Thyroid gland (tissue), 4 donors: Measurements from ENCODE around the gene FSTL3.

Experiments used
- POLR2A ChIP-seq, 2 donors: fragments of 450-650 bp; IDR thresholded peaks; one replicate each; pipeline ENCODE4 v1.6.1; 2017; ENCODE audit warnings: antibody characterized with exemption in 2 of 2, mild to moderate bottlenecking in 2 of 2, moderate library complexity in 1 of 2
- TF ChIP-seq, protein P1 (sequence below), 6 experiments: fragments of 200-600 bp in 3 of 6; fragments of 450-650 bp in 3 of 6; sonication (generic) in 3 of 6; IDR thresholded peaks; one replicate each; pipeline ENCODE4 v1.5.1; 2016 to 2019; ENCODE audit warnings: antibody characterized with exemption in 6 of 6, mild to moderate bottlenecking in 2 of 6, inconsistent platforms in 1 of 6, moderate library complexity in 1 of 6

DNA sequence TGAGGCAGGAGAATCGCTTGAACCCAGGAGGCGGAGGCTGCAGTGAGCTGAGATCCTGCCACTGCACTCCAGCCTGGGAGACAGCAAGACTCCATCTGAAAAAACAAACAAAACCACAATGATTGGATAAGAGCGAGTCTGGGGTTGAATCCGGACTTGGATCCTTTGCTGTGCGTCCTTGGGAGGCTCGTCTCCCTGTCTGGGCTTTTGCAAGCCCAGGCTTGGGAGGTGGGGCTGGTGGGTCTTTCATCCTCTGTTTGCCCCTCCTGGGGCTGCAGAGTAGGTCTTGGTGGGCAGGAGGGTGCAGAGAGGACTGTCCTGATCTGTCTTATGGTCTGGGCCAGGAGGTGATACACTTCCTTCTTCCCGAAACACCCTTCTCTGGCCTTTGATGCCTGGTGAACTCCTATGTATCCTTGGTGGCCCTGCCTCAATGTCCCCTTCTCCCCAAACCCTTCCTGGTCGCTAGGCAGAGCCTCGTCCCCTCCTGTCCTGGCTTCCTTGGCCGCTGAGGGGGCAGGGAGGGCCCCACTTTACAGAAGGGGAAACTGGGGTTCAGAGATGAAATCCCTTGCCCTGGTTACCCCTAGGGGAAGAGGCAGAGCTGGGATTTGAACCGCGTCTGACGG is 49.4 kb downstream of the FSTL3 start:
- no peak for TF ChIP-seq POLR2A (IDR thresholded peaks at IDR 0.05)
- TF ChIP-seq, protein P1, sequence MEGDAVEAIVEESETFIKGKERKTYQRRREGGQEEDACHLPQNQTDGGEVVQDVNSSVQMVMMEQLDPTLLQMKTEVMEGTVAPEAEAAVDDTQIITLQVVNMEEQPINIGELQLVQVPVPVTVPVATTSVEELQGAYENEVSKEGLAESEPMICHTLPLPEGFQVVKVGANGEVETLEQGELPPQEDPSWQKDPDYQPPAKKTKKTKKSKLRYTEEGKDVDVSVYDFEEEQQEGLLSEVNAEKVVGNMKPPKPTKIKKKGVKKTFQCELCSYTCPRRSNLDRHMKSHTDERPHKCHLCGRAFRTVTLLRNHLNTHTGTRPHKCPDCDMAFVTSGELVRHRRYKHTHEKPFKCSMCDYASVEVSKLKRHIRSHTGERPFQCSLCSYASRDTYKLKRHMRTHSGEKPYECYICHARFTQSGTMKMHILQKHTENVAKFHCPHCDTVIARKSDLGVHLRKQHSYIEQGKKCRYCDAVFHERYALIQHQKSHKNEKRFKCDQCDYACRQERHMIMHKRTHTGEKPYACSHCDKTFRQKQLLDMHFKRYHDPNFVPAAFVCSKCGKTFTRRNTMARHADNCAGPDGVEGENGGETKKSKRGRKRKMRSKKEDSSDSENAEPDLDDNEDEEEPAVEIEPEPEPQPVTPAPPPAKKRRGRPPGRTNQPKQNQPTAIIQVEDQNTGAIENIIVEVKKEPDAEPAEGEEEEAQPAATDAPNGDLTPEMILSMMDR (IDR thresholded peaks at IDR 0.05), result no peak
